ENCODE data around the gene HTR4.
"Not testable (repeated sequence)": the region's sequence is repeated elsewhere in the genome, so short reads cannot be mapped to it uniquely, and the experiment has no call there.

Gene HTR4

DNA sequence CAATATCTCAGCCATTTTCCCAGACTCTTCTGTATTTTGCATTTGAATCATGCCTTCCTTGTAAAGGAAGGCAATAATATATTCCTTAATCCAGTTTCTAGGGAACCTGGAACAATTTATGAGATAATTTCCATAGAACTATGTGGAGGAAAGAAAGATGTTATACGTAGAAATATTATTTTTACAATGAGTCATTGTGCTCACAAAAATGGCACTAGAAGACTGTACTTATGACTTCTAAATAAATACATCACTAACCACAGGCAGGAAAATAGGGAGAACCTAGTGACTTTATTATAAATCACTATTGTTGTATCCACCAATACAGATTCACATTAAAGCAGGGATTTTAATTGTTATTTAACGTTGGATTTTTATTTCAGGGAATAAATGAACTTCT lies 182.9 kb downstream of the HTR4 start:
- no peak for DNase-seq (ENCODE audit: low read depth)

DNA sequence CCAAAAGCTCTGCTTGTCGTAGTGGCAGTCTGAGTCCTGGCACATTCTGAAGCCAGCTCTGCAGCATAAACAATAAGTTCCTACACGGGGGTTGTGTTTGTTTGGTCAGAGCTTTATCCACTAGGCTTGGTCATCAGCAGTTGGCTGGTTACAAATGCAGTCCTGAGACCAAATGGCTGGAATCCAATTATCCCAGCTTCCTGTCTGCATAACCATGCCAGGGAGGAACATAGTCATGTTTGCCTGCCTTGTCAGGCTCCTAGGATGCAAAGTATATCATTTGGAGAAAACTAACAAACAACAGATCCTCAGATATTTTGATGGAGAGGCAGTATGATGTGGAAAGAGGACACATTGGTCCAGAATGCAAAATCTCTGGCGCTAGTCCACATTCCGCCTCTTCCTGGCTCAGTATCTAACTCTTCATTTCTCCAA lies 184.8 kb downstream of the HTR4 start:
- DNase-seq (ENCODE audit: low read depth) = no peak

GRCh38 chr5:148468746-148469145 lies 185.6 kb downstream of the HTR4 start:
- not testable (repeated sequence) for DNase-seq (ENCODE audit: low read depth)

GRCh38 chr5:148467958-148468357 lies 186.4 kb downstream of the HTR4 start:
- DNase-seq (ENCODE audit: low read depth) = no peak

DNA sequence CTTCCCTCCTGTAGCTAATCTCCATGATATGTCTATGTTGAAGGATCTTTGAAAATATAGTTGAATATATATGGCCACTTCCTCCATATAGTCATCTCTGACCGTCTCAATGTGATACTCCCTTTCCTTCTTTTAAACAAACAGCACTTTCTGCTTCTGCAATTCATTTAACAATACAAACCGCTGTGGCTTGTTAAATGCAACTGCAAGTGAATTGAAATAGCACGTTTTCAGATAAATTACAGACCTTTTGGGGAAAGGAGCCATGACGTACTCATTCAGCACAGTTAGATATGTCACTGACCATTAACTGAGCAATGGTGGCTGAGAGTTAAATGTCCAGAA lies 188.1 kb downstream of the HTR4 start:
- no peak for DNase-seq (ENCODE audit: low read depth)

DNA sequence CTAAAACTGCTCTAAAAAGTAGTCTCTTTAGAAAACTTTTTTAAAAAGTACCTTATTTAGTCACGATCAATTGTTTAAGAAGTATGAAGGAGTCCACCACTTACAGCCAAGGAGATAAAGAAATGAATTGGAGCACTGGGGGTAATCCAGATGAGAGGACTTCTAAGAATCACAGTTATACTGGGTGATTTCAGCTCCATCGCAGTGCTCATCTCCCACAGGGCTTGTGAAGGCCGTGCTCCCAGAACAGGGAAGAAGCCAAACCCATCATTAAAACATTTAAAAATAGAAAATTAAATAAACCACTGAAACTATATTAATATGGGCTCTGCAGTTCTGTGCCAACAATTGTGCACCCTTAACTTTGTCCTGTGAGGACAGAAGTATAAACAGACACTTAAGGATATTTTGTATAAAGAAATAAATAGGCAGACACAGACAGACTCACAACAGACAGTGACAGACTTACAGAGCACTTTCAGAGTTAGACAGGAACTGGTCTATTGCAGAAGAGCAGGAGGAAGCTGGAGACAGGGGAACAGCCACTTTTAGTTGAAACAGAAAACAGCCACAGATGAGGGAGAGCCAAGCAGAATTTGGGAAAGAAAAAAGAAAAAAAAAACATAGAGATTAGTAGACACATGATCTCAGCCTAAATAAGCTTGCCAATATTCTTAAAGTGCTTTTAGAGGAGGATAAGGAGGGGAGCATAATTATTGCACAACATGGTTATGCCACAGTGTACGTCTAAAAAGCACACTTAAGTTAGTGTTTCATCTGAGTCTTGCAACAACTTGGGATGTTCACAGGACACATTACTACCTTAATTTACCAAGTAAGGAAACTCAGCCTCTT lies 188.7 kb downstream of the HTR4 start:
- DNase-seq (ENCODE audit: low read depth) = no peak

DNA sequence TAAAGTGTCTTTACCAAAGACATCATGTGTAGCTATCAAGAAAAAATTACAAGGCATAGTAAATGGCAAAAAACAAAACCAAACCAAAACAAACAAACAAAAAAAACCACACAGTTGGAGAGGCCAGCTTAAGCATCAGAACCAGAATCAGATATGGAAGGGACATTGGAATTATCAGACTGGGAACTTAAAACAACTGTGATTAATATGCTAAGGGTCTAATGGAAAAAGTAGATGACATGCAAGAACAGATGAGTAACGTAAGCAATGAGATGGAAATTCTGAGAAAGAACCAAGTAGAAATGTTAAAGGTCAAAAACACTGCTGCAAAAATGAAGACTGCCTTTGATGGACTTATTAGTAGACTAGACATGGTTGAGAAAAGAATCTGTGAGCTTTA lies 194.7 kb downstream of the HTR4 start:
- no peak for DNase-seq (ENCODE audit: low read depth)

GRCh38 chr5:148458036-148458888 lies 196.1 kb downstream of the HTR4 start:
- no peak for DNase-seq (ENCODE audit: low read depth)

DNA sequence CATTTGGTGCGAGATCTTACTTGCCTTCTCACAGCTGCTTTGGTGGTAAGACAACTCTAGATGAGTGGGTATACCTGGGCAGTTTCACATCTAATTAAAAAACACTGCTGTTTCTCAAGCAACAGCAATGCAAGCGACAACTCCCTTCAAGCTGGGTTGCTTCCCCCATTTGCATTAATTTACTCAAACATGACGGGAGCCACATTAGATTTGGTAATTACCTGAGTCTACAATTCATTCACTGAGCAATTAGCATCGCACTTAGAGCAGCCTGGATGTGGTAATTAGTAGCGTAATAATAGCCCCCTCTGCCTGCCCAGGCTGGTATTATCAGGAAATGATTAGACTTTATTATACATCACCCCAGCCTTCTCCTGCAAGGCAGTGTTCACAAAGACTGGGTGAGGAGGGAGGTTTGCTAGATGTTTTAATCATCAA lies 197.1 kb downstream of the HTR4 start:
- DNase-seq (ENCODE audit: low read depth) = no peak

DNA sequence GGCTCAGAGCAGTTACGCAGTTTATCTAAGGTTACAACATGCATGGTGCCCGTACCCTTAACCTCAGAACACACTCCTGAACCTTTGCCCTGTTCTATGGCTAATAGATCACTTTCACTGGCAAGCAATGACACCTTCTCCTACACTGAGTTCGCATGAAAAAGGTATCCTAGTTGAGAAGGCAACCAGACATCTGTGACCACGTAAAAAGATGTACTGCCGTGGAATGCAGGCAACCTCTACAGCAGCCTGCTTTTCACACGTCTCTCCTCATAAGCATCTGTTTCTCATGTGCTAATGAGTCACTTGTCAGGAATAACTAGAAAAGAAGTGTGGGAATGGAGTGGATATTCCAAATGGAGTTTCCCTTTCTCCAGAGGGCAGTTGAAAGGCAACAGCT lies 199.1 kb downstream of the HTR4 start:
- DNase-seq (ENCODE audit: low read depth) = no peak

- no peak for DNase-seq (ENCODE audit: low read depth)
Observed at GRCh38 chr5:148454576-148454975, 199.8 kb downstream of the HTR4 start.

GRCh38 chr5:148452499-148453193 lies 201.7 kb downstream of the HTR4 start:
- no peak for DNase-seq (ENCODE audit: low read depth)

GRCh38 chr5:148446611-148447010 lies 207.7 kb downstream of the HTR4 start:
- DNase-seq (ENCODE audit: low read depth) = no peak

DNA sequence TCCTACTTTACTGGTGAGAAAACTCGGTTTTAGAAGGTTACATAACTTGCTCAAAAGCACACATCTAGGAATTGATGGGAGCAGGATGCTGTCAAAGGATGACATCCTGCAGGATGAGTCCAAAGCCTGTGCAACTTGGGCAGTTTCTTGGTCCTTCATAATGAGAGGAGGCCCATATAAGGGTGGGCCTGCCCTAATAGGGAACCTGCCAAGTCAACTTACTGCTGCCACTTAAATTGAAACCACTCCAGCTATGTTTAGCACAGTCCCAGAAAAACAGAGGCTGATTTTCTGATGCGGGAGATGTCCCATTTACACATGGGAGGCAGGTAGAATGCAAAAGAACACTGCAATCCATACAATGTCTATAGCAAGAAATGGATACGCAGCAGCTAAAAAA lies 208.7 kb downstream of the HTR4 start:
- no peak for DNase-seq (ENCODE audit: low read depth)

GRCh38 chr5:148443998-148444397 lies 210.3 kb downstream of the HTR4 start:
- no peak for DNase-seq (ENCODE audit: low read depth)

GRCh38 chr5:148443241-148443640 lies 211.1 kb downstream of the HTR4 start:
- DNase-seq (ENCODE audit: low read depth) = no peak

- DNase-seq (ENCODE audit: low read depth) = no peak
Observed at GRCh38 chr5:148438933-148439332, 215.4 kb downstream of the HTR4 start.

GRCh38 chr5:148437249-148437648 lies 217.1 kb downstream of the HTR4 start:
- no peak for DNase-seq (ENCODE audit: low read depth)

- DNase-seq (ENCODE audit: low read depth) = no peak
Observed at GRCh38 chr5:148436029-148436428, 218.3 kb downstream of the HTR4 start.

- DNase-seq (ENCODE audit: low read depth) = no peak
Observed at GRCh38 chr5:148433826-148434225, 220.5 kb downstream of the HTR4 start.
